HG02840 (cell line): ENCODE results near the gene RAB11FIP4.

Experiments
- ATAC-seq: cut with Tn5 transposase; IDR thresholded peaks from one replicate; pipeline ENCODE4 v1.9.1; 2021; ENCODE audit warnings: mild to moderate bottlenecking, moderate library complexity, moderate number of reproducible peaks; ENCODE audit not compliant: unreplicated experiment, low FRiP score

Gene RAB11FIP4

GRCh38 chr17:31479524-31479923, 88.0 kb downstream of the RAB11FIP4 start:
- ATAC-seq, result no peak

DNA sequence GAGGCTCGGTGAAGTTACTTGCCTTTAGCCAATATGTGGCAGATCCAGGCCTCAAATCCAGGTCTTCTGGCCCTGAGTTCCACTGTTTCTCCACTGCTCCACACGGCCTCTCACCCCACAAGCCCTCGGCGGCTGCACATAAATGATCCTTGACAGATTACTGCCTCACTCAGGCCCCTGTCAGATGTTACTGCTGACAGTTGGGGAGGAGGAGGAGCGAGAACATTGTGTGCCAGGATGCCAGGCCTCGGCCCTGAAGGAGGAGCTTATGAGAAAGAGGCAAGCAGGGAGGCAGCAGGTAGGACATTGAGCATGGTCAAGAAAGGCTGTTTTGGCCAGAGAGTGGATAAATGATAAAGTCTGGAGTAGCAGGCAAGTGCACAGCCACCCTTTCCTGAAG, 88.6 kb downstream of the RAB11FIP4 start:
- no peak for ATAC-seq

- no peak for ATAC-seq
These were observed 89.7 kb downstream of the RAB11FIP4 start for GRCh38 chr17:31480904-31481782.

DNA sequence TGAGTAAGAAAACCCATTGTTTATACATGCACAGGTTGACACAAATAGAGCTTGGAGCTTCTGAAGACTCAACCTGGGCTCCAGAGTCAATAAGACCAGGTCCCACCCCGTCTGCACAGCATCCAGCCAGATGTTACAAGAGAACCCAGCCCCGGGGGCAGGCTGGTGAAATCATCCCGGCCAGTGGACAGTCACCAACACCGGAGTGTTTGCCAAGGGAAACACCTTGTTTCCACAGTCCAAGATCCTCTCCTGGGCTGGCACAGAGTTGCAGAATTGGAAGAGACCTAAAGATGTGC, 90.3 kb downstream of the RAB11FIP4 start:
- no peak for ATAC-seq

GRCh38 chr17:31484821-31485220, 93.3 kb downstream of the RAB11FIP4 start:
- ATAC-seq, result no peak

DNA sequence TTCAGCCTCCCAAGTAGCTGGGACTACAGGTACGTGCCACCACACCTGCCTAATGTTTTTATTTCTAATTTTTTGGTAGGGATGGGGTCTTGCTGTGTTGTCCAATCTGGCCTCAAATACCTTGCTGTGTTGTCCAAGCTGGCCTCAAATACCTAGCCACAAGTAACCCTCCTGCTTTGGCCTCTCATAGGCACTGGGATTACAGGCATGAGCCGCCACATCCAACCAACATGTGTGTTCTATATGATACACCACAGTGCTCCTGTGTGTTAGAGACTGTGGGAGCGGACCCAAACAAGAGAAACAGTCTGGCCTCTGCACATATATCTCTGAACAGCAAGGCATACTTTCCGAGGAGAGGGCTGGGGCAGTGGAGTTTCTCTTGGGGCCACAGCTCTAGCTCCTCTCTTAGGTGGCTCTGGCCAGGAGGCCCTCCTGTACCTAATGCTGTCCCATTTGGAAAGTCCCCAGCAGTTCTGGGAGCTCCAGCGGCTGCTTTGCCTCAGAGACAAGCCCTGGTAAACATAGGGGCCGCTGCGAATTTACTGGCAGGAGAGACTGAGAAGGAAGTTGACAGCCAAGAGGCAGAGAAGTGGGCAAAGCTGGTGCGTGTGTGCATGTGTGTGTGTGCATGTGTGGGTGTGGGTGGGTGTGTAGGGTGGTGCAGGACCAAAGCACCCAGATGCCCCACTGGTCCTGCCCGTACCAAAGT, 95.0 kb downstream of the RAB11FIP4 start:
- ATAC-seq, result no peak

- no peak for ATAC-seq
These were observed 95.7 kb downstream of the RAB11FIP4 start for GRCh38 chr17:31487063-31487647.

DNA sequence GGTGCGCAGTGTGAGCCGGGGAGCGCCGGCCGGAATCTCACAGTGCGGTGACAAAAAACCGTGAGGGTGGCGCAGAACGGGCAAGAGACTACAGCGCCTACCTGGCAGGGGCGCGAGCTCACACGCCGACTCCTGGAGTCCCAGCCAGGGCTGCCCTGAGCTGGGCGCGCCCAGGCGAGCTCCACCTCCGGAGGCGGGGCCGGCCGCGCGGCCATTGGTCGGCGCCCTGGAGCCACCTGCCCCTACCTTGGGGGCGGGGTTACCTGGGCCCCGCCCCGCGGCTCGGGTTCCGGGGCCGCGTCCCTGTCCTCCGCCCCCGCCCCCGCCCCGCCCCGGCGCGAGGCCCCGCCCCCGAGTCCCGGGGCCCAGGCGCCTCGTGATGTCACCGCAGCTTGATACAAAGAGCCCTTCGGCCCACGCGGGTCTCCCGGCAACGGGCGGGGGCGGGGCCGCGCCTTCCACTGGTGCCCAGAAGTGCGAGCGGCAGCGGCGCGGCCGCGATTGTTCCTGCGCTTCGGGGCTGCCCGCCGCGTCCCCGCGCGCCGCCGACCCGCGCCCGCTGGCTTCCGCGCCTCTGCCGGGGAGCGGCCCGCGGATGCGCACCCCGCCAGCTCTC, 96.3 kb downstream of the RAB11FIP4 start:
- ATAC-seq, result peak; percentile 68

DNA sequence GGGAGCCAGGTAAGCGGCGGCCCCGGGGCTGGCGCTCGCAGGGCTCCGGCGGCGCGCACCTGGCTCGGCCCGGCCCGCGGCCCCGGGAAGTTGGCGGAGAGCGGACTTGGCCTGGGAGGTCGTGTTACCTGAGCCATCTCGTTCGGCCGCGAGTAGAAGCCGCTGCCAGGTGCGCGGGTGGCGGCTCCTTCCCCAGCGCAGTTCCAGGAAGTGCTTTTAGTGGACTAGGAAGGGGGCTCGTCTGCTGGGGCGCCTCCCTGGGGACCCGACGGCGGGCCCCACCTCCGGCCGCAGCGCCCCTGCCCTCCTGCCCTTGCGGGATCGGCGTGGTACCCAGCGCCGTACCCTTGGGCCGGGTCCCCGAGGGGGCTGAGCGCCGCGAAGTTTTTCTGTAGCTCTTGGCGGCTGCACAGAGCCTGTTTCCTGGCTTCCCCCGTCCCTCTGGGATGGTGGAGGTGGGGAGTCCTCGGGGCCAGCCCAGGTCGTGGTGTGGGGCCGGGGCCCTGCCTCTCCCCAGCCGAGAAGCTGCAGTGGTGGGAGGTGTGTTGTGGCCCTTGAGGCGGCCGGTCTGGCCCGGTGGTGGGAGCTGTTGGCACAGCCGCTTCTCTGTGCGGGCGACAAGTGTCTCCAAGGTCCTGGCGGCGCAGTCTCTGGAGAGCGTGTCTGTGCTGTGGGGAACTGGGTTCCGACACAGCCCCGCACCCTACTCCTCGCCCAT, 96.9 kb downstream of the RAB11FIP4 start:
- peak; percentile 8 for ATAC-seq

DNA sequence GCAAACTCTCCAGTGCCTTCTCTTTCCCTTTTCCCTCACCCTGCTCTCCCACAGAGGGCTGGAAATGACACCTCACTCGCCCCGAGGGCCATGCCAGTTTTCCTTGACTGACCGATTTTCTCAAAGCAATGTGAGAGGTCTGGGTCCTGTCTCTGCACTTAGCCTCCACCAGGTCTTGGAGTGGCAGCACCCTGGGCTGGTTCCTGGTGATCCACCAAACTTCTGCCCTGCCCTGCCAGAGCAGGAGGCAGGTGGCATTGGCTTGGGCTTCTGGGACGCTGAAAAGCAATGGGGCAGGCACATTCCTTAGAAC, 97.5 kb downstream of the RAB11FIP4 start:
- no peak for ATAC-seq

DNA sequence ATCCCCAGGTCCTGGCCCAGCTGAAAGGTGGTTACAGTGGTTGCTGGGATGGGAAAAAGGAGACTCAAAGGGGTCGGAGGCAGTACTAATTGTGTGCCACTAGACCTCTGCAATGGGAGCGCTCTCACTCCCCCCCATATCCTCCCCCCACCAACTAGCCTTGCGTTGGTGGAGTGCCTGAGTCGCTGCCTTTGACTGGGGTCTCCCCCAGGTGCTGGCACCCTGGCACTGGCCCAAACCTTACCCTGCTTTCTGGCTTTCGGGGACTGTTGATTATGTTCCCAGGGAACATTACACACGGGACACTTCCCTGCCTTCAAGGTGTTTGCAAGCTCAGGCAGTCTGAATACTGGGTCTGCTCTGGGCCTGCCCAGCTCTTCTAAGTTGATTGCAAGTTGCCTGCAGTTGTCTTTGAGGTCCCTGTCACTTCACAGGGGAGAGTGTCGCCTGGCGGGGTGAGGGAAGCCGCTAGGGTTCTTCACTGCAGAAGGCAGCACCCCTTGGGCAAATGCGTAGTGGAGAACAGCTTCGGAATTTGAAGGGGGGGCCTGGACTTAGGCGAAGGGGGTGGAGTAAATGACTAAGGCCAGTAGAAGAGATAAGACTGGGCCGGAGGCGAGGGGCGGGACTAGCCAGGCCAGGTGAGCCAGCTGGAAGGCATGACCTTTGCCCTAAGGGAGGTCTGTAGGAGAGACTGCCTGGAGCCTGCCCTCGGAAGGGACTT, 98.0 kb downstream of the RAB11FIP4 start:
- no peak for ATAC-seq

GRCh38 chr17:31490019-31490650, 98.7 kb downstream of the RAB11FIP4 start:
- no peak for ATAC-seq

GRCh38 chr17:31490671-31491375, 99.3 kb downstream of the RAB11FIP4 start:
- ATAC-seq, result no peak

GRCh38 chr17:31491376-31492131, 100.1 kb downstream of the RAB11FIP4 start:
- no peak for ATAC-seq

DNA sequence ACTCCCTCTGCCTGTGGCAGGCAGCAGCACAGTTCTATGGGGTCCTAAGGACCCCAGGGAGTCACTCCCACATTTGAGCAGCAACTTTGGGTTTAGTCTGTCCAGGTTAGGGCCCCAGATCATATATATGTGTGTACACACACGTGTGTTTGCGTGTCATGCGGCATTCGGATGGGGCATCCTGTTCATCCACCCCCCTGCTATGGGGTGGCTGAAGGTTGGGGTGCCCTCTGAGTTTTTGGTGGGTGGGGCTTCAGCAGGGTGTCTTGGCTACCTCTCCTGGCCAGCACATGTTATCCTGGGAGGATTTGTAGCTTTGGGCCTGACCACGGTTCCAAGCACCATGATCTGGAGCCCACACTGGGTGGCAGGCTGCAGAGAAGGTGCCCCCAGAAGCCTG, 100.7 kb downstream of the RAB11FIP4 start:
- no peak for ATAC-seq

DNA sequence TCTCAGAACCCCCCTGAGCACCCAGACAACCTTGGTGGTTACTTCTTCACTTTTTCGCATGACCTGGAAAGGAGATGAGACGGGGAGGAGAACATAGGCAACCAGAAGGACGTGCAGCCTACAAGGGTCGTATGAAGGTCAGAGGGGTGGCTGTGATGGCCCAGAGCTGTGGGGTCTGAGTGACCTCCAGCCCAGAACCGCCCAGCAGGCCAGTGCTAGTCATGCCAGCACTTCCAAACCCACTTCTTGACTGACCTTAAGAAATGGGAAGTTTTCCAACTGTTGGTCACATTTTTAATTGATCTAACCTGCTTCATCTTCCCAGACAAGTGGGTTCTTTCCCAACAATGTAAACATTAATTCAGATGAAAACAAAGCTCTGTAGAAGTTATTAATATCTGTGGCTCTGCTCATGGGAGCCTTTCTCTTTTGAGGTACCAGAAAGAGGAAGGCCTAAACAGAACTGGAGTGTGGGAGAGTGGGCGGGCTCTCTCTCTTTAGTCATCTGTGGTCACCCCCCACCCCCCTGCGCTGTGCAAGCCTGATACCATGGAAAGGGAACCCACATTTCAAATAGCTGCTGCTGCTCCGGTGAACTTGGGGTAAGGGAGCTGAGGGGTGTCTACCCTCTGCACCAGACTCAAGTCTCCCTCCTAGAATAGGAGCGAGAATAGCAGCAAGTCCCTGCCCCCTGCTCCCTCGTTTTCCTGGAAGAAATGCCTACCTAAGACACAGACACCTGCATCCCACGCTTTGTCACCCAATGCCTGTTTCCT, 101.6 kb downstream of the RAB11FIP4 start:
- no peak for ATAC-seq

GRCh38 chr17:31493656-31494155, 102.2 kb downstream of the RAB11FIP4 start:
- ATAC-seq, result peak; percentile 5
